Lung microvascular endothelial cell (primary cell): Measurements from ENCODE around the gene DROSHA. TPM values are rescaled to one million over a fixed set of nuclear protein-coding genes. Genes with fewer than 3 reads are reported as not detected.
"Not testable (repeated sequence)": the region's sequence is repeated elsewhere in the genome, so short reads cannot be mapped to it uniquely, and the experiment has no call there.

Source experiments
- DNase-seq, 2 donors: peaks; one replicate each; pipeline versions ENCODE4 v3.0.0 to v3.0.0-alpha.2; 2010; ENCODE audit warnings: low read depth in 2 of 2
- total RNA-seq: library from RNA; depleted of rRNA; stranded (reverse); fragments of >200 nt; gene quantifications from 2 replicates; pipeline ENCODE4 v1.2.1, GENCODE V29; 2014

DROSHA gene
- total RNA-seq, 1 donor from 2014 or later = 43.7 TPM

GRCh38 chr5:31381299-31381698 lies 150.6 kb downstream of the DROSHA start:
- DNase-seq = no peak

GRCh38 chr5:31380049-31380448 lies 151.8 kb downstream of the DROSHA start:
- no peak for DNase-seq

- DNase-seq = no peak
Measured at GRCh38 chr5:31378838-31379237, 153.1 kb downstream of the DROSHA start.

GRCh38 chr5:31378136-31378535 lies 153.8 kb downstream of the DROSHA start:
- DNase-seq = no peak

GRCh38 chr5:31377274-31377946 lies 154.5 kb downstream of the DROSHA start:
- DNase-seq = no peak

- DNase-seq = no peak
Measured at GRCh38 chr5:31375999-31376720, 155.7 kb downstream of the DROSHA start.

- no peak for DNase-seq
Measured at GRCh38 chr5:31372124-31372523, 159.8 kb downstream of the DROSHA start.

GRCh38 chr5:31366941-31367340 lies 165.0 kb downstream of the DROSHA start:
- no peak for DNase-seq

- no peak for DNase-seq
Measured at GRCh38 chr5:31365776-31366175, 166.1 kb downstream of the DROSHA start.

GRCh38 chr5:31364881-31365636 lies 166.8 kb downstream of the DROSHA start:
- DNase-seq = no peak

- DNase-seq = no peak
Measured at GRCh38 chr5:31362931-31363568, 168.8 kb downstream of the DROSHA start.

- no peak for DNase-seq
Measured at GRCh38 chr5:31362529-31362900, 169.4 kb downstream of the DROSHA start.

- not testable (repeated sequence) for DNase-seq
Measured at GRCh38 chr5:31361704-31362528, 170.0 kb downstream of the DROSHA start.

GRCh38 chr5:31361234-31361633 lies 170.7 kb downstream of the DROSHA start:
- no peak for DNase-seq

GRCh38 chr5:31359839-31360238 lies 172.1 kb downstream of the DROSHA start:
- no peak for DNase-seq

GRCh38 chr5:31357038-31357437 lies 174.9 kb downstream of the DROSHA start:
- no peak for DNase-seq

GRCh38 chr5:31355337-31355736 lies 176.6 kb downstream of the DROSHA start:
- no peak for DNase-seq
